GM18867 (cell line): ENCODE data around the gene TLCD4.

Source experiments
- ATAC-seq: cut with Tn5 transposase; IDR thresholded peaks from one replicate; pipeline ENCODE4 v1.9.1; 2021; ENCODE audit warnings: mild to moderate bottlenecking, moderate library complexity; ENCODE audit not compliant: unreplicated experiment

TLCD4 gene

DNA sequence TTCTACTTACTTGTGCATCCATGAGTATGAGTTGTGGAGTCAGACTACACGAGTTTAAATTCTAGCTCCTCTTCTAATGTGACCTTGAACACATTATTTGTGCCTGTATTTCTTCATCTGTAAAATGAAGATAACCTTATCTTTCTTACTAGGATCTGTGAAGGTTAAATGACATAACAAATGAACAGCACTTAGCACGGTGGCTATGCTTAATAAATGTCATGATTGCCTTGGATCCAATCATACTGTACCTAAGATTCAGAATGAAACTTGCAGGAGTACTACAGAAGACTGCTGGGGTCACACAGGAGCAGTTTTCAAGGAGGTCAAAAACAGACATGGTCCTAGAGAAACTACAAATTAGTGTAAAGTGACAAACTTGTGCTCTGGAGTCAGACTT lies 22.2 kb upstream of the TLCD4 start:
- ATAC-seq = no peak

DNA sequence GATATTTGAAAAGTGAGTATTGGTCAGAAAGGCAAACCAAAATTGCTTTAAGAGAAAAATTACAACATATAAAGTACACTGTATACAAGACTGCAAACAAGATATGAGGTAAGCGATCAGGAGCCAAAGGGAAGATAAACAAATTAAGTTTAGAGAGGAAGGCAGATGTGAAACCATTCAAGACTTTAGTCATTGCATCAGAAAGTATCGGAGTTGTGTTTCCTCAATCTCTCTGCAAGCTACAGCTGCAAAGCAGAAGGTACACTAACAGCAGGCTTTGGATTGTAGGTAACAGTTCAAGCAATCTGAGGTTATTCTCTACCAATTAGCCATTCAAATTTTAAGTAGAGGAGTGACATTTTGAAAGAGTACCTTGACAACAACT lies 21.3 kb upstream of the TLCD4 start:
- peak; percentile 98 for ATAC-seq

DNA sequence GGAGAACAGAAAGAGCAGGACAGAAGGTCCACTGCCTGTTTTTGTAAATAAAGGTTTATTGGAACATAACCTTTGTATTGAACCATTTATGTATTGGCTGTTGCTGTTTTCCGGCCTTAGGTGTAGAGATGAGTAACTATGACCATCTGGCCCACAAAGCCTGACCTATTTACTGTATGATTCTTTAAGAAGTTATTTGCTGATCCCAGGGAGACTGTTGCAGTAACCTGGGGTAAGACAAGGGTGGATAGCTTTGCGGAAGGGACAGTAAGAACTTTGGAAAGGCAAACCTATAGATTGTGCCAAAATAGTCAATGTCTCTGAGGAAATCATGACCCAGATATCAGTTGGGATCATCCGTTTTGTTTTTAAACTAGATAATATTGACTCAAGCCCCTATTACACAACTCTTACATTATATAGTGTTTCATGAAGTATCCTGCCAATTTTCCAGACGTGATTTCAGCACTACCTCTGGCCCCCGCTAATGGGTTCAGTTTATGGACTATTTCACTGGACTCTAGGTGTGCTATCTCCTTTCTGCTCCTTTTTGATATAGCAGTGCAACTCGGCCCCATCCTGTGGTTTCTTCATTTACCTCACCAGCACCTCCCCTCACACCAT lies 20.8 kb upstream of the TLCD4 start:
- peak; percentile 39 for ATAC-seq

DNA sequence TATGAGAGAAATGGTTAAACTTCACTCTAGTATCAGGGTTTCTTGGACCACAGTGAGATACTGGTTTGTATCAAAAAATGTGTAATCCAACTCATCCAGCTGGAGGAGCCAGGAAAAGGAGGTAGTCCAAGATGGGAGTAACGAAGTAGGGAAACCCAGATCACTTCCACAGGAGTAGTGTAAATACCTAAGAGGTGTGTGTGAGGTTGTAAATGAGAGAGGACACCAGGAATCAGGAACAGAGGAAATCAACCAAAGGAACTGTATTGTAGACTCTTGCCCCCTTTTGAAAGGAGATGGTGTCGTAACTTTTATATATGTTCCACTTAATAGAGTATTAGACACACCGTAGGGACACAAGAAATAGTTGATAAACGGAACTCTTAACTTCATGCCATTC lies 19.7 kb upstream of the TLCD4 start:
- ATAC-seq = no peak

DNA sequence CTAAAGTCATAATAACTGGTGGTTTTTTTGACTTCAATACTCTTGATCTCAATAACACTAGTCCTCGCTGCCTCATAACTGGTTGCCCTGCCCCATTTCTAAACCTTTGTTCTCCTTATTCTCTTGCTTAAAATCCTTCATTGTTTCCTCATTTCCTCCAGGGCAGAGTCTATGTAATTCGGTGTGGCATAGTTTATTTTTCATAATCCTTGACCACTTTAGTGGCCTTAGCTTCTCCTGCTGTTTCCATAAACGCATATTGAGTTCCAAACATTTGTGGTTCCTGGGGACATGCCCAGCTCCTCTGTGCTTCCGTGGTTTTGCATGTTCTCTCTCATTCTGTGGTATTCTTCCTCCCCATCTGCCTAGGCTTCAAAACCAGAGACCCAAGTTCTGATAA lies 19.0 kb upstream of the TLCD4 start:
- ATAC-seq = no peak

DNA sequence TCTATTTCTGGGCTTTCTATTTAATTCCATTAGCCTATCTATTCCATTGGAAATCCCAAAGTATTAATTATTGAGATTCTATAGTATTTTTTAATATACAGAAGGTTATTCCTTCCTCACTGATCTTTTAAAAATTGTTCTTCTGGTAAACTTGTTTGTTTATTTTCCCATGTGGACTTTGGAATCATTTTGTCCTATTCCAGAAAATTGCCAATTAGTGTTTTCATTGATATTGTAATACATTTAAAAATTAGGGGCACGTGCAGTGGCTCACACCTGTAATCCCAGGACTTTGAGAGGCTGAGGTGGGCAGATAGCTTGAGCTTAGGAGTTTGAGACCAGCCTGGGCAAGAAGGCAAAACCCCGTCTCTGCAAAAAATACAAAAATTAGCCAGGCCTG lies 8.4 kb upstream of the TLCD4 start:
- ATAC-seq = no peak

DNA sequence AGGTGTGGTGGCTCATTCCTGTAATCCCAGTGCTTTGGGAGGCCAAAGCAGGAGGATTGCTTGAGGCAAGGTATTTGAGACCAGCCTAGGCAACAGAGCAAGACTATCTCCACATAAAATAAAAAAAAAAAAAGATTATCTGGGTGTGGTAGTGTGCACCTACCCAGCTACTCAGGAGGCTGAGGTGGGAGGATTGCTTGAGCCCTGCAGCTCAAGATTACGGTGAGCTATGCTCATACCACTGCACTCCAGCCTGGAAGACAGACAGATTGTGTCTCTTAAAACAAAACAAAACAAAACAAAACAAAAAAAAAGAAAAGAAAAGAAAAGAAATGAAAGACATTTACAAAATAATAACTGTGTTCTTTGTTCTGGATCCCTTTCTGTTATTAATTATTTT lies 6.1 kb upstream of the TLCD4 start:
- no peak for ATAC-seq

DNA sequence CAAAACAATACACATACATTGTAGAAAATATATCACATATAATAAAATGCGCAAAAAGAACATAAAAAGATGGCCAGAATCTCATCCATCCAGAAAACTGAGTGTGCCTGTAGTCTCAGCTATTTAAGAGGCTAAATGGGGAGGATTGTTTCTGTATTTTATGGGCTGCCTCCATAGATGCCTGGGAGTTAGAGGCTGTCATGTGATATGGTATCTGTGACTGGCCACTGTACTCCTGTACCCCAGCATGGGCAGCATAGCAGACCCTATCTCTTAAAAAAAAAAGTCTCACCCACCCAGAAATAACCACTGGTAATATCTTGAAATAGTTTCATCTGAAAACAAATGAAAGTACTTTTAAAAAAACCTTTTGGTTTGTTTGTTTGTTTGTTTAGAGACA lies 3.5 kb upstream of the TLCD4 start:
- ATAC-seq = no peak

DNA sequence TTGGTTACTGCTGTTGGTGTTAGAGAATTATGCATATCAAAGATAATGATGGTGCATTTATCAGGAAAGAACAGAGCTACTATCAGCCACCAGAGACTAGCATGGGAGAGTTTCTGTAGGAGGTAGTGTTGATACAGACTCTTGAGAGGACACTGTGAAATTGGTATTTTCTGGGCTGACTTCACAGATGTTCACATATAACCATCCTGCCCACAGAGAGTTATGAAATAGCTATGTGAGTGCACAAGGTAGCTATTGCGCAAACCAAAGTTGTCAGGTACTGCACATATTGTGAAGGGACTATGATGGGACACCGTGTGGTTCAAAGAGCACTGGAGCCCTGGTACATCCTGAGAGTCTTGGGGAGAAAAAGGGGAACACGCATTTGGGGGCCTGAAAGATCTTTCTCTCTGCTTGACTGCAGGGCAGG lies 1.4 kb upstream of the TLCD4 start:
- no peak for ATAC-seq

DNA sequence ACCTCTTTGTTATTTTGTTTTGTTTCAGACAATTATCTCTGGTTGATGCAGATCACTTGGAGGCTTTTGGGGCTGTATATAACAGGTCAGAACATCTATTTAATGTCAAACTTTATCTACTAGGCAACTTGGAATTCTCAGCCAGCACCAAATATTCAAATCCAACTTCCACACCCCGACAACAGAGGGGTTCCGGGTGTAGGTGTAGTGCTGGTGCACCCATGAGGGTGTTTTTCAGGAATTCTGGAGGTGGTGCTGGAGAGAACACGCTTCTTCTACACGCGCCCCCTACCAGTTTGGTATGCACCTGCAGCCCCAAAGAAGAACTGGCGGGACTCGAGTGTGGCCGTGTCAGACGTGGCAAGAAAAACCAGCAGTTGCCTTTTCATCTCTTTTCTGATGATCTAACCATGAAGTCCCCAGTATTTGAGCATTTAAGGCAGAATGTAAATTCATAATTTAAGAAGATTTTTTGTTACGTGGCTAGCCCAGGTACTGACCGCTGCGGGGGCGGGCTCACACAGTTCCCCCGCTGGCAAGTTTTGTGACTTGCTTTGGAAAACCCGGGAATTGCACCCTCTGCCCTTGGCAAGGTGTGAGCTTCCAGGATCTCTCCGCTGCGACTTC lies 462 bp upstream of the TLCD4 start:
- peak; percentile 61 for ATAC-seq

DNA sequence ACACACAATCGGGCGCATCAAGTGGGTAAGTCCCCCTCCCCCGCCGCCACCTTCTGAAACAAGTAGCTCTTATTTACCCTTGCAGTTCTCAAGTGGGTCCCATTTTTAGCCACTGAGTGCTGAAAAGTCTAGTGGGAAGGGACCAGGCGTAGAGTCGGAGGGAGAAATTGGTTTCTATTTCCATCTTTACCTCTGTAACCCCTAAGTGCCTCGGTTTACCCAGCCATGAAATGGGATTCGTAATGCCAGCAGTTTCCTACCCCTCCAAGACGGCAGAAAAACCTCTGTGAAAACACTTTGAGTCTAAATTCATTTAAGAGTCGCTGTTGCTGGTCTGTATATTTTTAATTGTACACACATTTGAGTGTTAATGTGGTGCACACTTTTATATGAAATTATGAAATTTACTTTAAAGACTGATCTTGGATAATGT lies 928 bp downstream of the TLCD4 start:
- no peak for ATAC-seq

DNA sequence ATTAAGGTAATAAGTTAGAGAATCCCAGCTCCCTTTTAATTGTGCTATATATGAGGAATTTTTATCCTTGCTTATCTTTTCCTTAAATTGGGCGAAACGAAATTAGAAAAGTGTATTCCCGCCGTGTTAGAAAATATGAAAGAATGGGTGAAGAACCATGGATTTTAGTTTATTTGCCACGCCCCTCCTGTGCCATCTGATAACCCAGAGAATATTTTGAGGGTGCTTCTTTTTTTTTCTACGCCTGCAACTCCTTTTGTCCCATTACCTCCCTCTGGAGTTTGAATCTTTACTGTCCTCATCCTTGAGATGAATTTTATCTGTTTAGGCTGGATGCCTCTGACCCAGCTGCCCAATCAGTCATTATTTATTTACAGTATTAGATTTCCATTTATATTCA lies 1.6 kb downstream of the TLCD4 start:
- no peak for ATAC-seq

DNA sequence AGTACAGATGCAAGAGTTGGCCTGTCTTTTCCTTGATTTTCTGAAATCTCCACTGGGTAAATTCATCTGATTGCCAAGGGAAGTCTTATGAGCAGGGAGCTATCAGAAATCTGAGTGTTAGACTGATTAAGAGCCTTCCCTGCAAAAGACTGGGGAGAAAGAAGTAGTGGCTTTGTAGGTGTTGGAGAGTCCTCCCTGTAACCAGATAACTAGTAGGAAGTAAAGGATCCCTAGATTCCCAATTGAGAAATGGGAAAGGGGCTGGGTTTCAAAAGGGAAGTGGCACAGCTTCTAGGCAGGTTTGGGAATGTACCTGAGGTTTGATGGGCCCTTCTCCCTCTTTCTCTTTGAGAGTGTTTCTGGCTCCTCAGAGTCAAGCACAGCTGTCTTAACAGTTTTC lies 2.1 kb downstream of the TLCD4 start:
- no peak for ATAC-seq

DNA sequence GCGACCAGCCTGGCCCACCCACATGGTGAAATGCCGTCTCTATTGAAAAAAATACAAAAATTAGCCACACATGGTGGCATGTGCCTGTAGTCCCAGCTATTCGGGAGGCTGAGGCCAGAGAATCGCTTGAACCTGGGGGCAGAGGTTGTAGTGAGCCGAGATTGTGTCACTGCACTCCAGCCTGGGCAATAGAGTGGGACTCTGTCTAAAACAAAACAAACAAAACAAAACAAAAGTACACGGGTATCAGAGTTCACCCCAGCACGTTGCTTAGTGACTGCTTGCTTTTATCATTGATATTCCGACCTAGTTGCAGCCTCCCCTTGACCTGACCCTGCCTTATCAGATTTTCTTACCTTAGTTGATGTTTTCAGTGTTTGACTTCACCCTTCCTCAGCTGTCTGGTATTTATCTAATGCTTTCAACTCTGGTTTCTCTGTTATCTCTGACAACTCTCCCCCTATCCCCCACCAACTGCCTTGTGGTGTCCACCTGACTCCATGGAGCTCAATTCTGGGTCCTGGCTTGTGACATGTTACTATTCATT lies 5.1 kb downstream of the TLCD4 start:
- ATAC-seq = no peak

DNA sequence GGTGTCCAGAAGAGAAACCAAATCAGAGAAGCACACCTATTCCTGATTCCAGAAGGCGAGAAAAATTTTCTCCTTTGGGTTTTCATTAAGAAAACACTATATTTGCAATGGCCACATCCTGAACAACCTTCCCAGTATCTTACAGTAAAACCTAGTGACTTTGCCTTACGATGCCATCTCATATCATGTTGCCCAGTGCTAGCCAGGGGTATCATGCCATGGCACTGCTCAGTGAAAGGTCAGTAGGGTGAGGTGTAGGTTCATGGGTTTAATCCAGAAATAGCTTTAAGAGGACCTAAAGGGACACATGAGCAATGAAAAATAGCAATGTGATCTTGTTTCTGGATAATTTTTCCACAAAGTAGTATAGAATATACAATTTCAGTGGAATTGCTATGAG lies 7.2 kb downstream of the TLCD4 start:
- no peak for ATAC-seq

DNA sequence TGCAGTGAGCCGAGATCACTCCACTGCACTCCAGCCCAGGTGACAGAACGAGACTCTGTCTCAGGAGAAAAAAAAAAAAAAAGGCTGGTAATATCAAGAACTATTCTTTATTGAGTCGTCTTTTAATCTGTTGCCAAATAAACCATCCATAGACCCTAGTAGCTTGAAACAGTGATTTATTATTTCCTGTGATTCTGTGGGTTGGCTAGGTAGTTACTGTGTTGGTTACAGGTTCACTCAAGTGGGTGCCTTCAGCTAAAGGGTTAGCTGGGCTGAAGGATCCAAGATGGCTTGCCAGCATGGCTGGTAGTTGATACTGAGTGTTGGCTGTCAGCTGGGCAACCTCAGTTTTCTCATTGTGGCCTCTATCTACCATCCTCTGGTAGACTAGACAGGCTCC lies 9.2 kb downstream of the TLCD4 start:
- no peak for ATAC-seq

DNA sequence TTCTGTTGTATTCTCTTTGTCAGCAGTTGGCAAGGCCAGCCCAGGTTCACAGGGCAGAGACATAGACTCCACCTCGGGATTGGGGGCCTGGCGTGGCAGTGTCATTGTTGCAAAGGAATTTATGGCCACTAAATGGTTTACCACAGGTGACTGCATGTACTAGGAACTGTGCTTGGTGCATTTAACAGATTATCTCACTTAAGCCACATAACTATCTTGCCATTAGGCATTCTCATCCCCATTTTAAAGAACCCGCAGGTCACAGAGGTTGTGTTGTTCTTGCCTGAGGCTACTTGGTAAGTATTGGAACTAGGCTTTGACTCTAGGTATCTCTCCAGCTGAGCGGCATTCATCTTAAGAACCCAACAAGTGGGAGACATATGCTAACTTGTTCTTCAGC lies 9.7 kb downstream of the TLCD4 start:
- no peak for ATAC-seq

DNA sequence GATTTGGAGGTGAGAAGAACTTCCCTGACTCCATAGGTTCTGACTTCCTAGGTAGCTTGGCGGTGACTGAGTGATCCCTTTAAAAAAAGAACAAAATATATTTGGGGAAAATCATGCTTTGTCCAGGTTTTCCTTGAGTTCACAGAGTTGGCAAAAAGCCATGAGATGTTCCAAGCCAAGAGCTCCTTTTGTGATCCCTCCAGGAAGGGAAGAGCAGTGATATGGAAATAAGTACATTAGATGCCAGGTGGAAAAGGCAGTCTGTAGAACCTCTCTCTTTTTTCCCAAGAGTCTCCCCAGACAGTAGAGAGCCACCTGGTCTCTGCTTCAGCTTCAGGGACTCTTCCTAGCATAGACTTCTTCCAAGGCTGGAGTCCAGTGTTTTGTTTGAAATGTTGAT lies 10.2 kb downstream of the TLCD4 start:
- no peak for ATAC-seq

DNA sequence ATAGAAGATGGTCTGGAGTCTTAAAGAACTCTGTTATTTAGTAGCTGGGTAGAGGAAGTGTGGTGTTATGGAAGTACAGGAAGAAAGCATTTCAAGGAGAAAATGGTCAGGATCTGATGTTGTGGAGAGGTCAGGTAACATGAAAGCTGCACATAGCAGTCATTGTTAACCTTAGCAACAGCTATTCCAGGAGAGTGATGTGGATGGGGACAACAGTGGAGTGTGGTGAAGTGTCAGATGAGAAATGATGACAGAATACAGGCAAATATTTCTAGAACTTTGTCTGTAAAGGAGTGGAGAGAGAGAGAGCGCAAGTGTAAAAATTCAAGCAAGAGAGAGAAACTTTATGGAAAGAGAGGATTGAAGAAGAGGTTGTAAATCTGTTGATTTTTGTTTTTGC lies 15.6 kb downstream of the TLCD4 start:
- no peak for ATAC-seq

DNA sequence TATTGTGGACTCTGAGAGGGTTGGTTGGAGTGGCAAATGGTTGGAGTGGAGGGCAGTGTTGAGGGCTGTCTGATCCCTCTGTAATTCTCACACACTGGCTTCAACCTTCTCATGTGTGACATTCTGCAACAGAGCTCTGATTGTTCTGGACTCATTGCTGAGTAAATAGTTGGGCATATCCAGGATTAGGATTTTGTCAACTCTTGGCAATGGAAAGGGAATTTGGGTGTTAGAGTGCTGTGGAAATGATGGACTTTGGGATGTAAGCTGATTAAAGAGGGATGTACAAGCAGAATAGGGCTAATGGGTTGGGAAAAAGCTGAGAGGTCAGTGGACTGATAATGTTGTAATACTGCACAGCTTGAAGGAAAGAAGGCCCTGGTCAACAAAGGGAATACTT lies 16.5 kb downstream of the TLCD4 start:
- no peak for ATAC-seq

DNA sequence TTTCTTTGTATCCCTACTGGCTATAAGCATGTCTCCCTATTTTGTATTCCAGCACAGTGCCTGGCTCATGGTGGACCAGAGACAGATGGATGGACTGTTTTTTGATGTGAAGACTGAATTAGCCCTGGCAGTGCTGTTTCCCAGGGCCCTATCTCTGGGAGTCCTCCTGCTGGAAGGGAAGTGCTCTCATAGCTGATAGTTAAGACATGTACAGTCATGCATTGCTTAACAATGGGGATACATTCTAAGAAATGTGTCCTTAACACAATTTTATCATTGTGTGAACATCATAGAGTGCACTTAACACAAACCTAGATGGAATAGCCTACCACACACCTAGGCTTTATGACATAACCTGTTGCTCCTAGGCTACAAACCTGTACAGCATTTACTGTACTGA lies 21.1 kb downstream of the TLCD4 start:
- ATAC-seq = no peak

DNA sequence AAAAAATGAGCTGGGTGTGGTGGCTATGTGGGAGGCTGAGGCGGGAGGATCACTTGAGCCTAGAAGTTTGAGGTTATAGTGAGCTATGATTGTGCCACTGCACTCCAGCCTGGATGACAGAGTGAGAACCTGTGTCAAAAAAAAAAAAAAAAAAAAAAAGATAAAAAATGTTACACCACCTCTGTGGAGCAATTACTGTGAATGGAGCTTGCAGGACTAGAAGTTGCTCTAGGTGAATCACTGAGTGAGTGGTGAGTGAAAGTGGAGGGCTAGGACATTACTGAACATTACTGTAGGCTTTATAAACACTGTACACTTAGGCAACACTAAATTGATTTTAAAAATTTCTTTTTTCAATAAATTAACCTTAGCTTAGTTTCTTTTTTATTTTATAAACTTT lies 21.9 kb downstream of the TLCD4 start:
- no peak for ATAC-seq

DNA sequence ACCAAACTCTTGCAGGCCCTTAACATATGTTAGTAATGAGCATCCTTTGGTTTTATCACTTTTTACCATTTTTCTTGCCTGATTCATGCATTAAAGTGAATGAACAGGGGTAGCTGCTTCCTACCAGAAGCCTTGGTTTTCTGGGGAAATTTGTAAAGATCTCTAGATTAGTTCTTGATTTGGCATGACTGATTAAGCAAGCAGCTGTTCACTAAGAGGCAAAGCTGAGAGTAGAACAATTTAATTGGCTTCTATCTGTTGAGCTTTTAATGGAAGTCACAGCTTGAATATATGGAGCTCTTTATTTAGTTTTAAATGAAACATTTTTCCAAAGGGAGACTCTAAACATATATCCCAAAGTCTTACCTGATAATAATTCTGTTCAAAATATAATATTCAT lies 23.6 kb downstream of the TLCD4 start:
- ATAC-seq = no peak
